IMR-90 (cell line): ENCODE measurements around the gene HADHB. TPM values are rescaled to one million over a fixed set of nuclear protein-coding genes. Genes with fewer than 3 reads are reported as not detected.

Source experiments
- ATAC-seq: fragments of 200-7000 bp; cut with Tn5 transposase; 2 replicates; pipeline ENCODE4 v1.9.1; 2020; ENCODE audit warnings: low read depth, mild to moderate bottlenecking, moderate library complexity
- BruUV-seq: library from RNA; stranded (reverse); fragments of 400-500 nt; replicated peaks from 2 replicates; lab custom pipeline; 2021; lab: Mats Ljungman, UMichigan
- CTCF ChIA-PET: fragments of 300-600 bp; formaldehyde crosslinking; extraction: SDS; loops from one replicate; lab custom pipeline; 2021; ENCODE audit warnings: antibody characterized with exemption; lab: Yijun Ruan, JAX
- POLR2A ChIA-PET: fragments of 300-600 bp; sonication (Branson Sonifier 250); formaldehyde crosslinking; loops from one replicate; lab custom pipeline; 2022; ENCODE audit warnings: antibody characterized with exemption; ENCODE audit not compliant: unreplicated experiment; lab: Charles Lee
- DNase-seq: peaks from one replicate; pipeline ENCODE4 v3.0.0; 2013
- H2AFZ ChIP-seq: replicated peaks from 2 replicates; pipeline ENCODE3; 2013; ENCODE audit warnings: low read length, mild to moderate bottlenecking; ENCODE audit not compliant: poor library complexity
- H2AK5ac ChIP-seq: 2 replicates; pipeline ENCODE4 v1.6.1; 2013; ENCODE audit warnings: low read depth, low read length, inconsistent platforms
- H2AK9ac ChIP-seq: replicated peaks from 2 replicates; pipeline ENCODE3; 2013; ENCODE audit warnings: mild to moderate bottlenecking, low read depth, low read length, moderate library complexity; ENCODE audit not compliant: poor library complexity
- H2BK120ac ChIP-seq: 2 replicates; pipeline ENCODE4 v1.6.1; 2013; ENCODE audit warnings: low read depth, low read length, inconsistent platforms
- H2BK15ac ChIP-seq: 3 replicates; pipeline ENCODE4 v1.6.1; 2013; ENCODE audit warnings: low read depth, low read length, inconsistent platforms
- H2BK20ac ChIP-seq: 2 replicates; pipeline ENCODE4 v1.6.1; 2013; ENCODE audit warnings: low read depth, mild to moderate bottlenecking, inconsistent platforms, low read length, moderate library complexity
- H2BK5ac ChIP-seq: 2 replicates; pipeline ENCODE4 v1.6.1; 2013; ENCODE audit warnings: mild to moderate bottlenecking, low read depth, low read length, inconsistent platforms; ENCODE audit not compliant: poor library complexity, severe bottlenecking
- H3K14ac ChIP-seq: replicated peaks from 2 replicates; pipeline ENCODE4 v1.6.1; 2013; ENCODE audit warnings: low read depth, low read length, inconsistent platforms
- H3K18ac ChIP-seq: 2 replicates; pipeline ENCODE4 v1.6.1; 2013; ENCODE audit warnings: low read depth, low read length, control low read depth
- H3K23ac ChIP-seq: 2 replicates; pipeline ENCODE4 v1.6.1; 2013; ENCODE audit warnings: low read depth, low read length, inconsistent platforms
- H3K27ac ChIP-seq: 2 replicates; pipeline ENCODE4 v1.5.1; 2013; ENCODE audit warnings: mild to moderate bottlenecking, control low read depth, low read length; ENCODE audit not compliant: insufficient read depth
- H3K27me3 ChIP-seq: 2 replicates; pipeline ENCODE4 v1.6.1; 2013; ENCODE audit warnings: low read length; ENCODE audit not compliant: control insufficient read depth, insufficient read depth
- H3K36me3 ChIP-seq: 2 replicates; pipeline ENCODE4 v1.6.1; 2013; ENCODE audit warnings: low read length, mixed read lengths; ENCODE audit not compliant: control insufficient read depth, insufficient read depth
- H3K4ac ChIP-seq: 2 replicates; pipeline ENCODE4 v1.6.1; 2013; ENCODE audit warnings: low read depth, low read length, inconsistent platforms
- H3K4me1 ChIP-seq: 2 replicates; pipeline ENCODE4 v1.6.1; 2013; ENCODE audit warnings: low read length, mixed read lengths; ENCODE audit not compliant: control insufficient read depth, insufficient read depth
- H3K4me2 ChIP-seq: 2 replicates; pipeline ENCODE4 v1.6.1; 2013; ENCODE audit warnings: low read depth, mild to moderate bottlenecking, control low read depth, low read length, moderate library complexity
- H3K4me3 ChIP-seq: 2 replicates; pipeline ENCODE4 v1.5.1; 2013; ENCODE audit warnings: low read depth, mild to moderate bottlenecking, control low read depth, low read length, moderate library complexity; ENCODE audit not compliant: insufficient read depth
- H3K56ac ChIP-seq: 2 replicates; pipeline ENCODE4 v1.6.1; 2013; ENCODE audit warnings: low read length, inconsistent platforms; ENCODE audit not compliant: insufficient read depth; ENCODE audit errors: extremely low read depth
- H3K79me1 ChIP-seq, 2 experiments: 2 replicates each; pipeline ENCODE4 v1.6.1; 2013; ENCODE audit warnings: low read length in 2 of 2, inconsistent platforms in 1 of 2, low read depth in 1 of 2
- H3K9ac ChIP-seq: 2 replicates; pipeline ENCODE4 v1.6.1; 2013; ENCODE audit warnings: low read depth, low read length, control low read depth
- H3K9me1 ChIP-seq: 2 replicates; pipeline ENCODE4 v1.6.1; 2013; ENCODE audit warnings: low read length, inconsistent platforms; ENCODE audit not compliant: insufficient read depth
- H3K9me3 ChIP-seq: 2 replicates; pipeline ENCODE4 v1.6.1; 2013; ENCODE audit warnings: low read length; ENCODE audit not compliant: control insufficient read depth, insufficient read depth
- H4K20me1 ChIP-seq: 2 replicates; pipeline ENCODE4 v1.6.1; 2013; ENCODE audit warnings: low read length, inconsistent platforms; ENCODE audit not compliant: insufficient read depth
- H4K5ac ChIP-seq: 2 replicates; pipeline ENCODE4 v1.6.1; 2013; ENCODE audit warnings: mild to moderate bottlenecking, low read depth, low read length, control low read depth
- H4K8ac ChIP-seq, 2 experiments: 2 replicates each; pipeline ENCODE4 v1.6.1; 2013; ENCODE audit warnings: low read depth in 2 of 2, low read length in 2 of 2, control low read depth in 1 of 2, inconsistent platforms in 1 of 2
- H4K91ac ChIP-seq: 2 replicates; pipeline ENCODE4 v1.6.1; 2013; ENCODE audit warnings: low read depth, low read length, inconsistent platforms; ENCODE audit not compliant: insufficient read depth
- BHLHE40 ChIP-seq: fragments of 150-350 bp; IDR thresholded peaks from 2 replicates; pipeline ENCODE4 v1.6.1; 2016; ENCODE audit warnings: mild to moderate bottlenecking, low read depth, low read length
- CEBPB ChIP-seq: IDR thresholded peaks from 2 replicates; pipeline ENCODE4 v1.6.1; 2012; ENCODE audit warnings: low read depth, low read length, improper control_type of control experiment
- FOS ChIP-seq: fragments of 150-350 bp; IDR thresholded peaks from 2 replicates; pipeline ENCODE4 v1.6.1; 2016; ENCODE audit warnings: low read depth, low read length
- MAFK ChIP-seq: IDR thresholded peaks from 2 replicates; pipeline ENCODE4 v1.6.1; 2012; ENCODE audit warnings: low read depth, low read length, improper control_type of control experiment
- NFE2L2 ChIP-seq: fragments of 150-350 bp; IDR thresholded peaks from 2 replicates; pipeline ENCODE4 v1.6.1; 2016; ENCODE audit warnings: low read depth, mild to moderate bottlenecking, low read length
- POLR2A ChIP-seq: IDR thresholded peaks from 2 replicates; pipeline ENCODE4 v1.6.1; 2012; ENCODE audit warnings: mild to moderate bottlenecking, low read depth, low read length
- RAD21 ChIP-seq: IDR thresholded peaks from 2 replicates; pipeline ENCODE4 v1.6.1; 2012; ENCODE audit warnings: low read length, improper control_type of control experiment
- SMC3 ChIP-seq: fragments of 150-350 bp; IDR thresholded peaks from 2 replicates; pipeline ENCODE4 v1.6.1; 2016; ENCODE audit warnings: low read depth, mild to moderate bottlenecking, antibody characterized with exemption, low read length, moderate library complexity
- WGBS, 2 experiments: methylation state at CpG; one replicate each; pipeline versions ENCODE4 v1.1.5 to v1.1.7; 2013; ENCODE audit warnings: missing lambda C conversion rate in 2 of 2; ENCODE audit not compliant: insufficient read length in 1 of 2; ENCODE audit errors: extremely low coverage in 2 of 2; 5-methylcytosine and 5-hydroxymethylcytosine counted together
- dilution Hi-C: fragments of 300-500 bp; cut with HindIII; formaldehyde crosslinking; loops from one replicate; pipeline ENCODE4 v1.14.3; 2018; ENCODE audit warnings: low sequenced_read_pairs; ENCODE audit not compliant: unreplicated experiment
- in situ Hi-C: fragments of 300-500 bp; cut with MboI; formaldehyde crosslinking; loops from 3 replicates; pipeline ENCODE4 v1.14.3; 2019; ENCODE audit warnings: low sequenced_read_pairs, inconsistent platforms, mixed read lengths
- intact Hi-C: fragments of 100-400 bp; cut with micrococcal nuclease; formaldehyde crosslinking; loops from 2 replicates; pipeline ENCODE4 v1.10.0; 2022
- polyA plus RNA-seq, 3 experiments: library from polyadenylated mRNA; depleted of rRNA; stranded (reverse); fragments of >200 nt; gene quantifications; 2 replicates each; pipeline ENCODE4 v1.2.3, GENCODE V29; 2012; ENCODE audit warnings: low replicate concordance in 1 of 3
- total RNA-seq: library from RNA; depleted of rRNA; stranded (reverse); fragments of >200 nt; gene quantifications from 2 replicates; pipeline ENCODE4 v1.2.3, GENCODE V29; 2012

HADHB gene
- total and polyA plus RNA-seq, 2 of the 4 experiments (the other 2 are of a cell fraction), result 67.9 to 79.8 TPM

- no peak overlapping the region for H3K4ac ChIP-seq
- H2AFZ ChIP-seq, result no peak overlapping the region
- no peak overlapping the region for H3K9ac ChIP-seq
- no peak overlapping the region; the same call in 1 of the 2 replicates for H4K5ac ChIP-seq
- ATAC-seq (no peak), DNase-seq (no peak)
- no peak overlapping the region for H2AK5ac ChIP-seq
- no peak overlapping the region for H4K91ac ChIP-seq
- no peaks in the 10 kb centered on the region for H3K9me1 ChIP-seq
- no peak overlapping the region for H3K56ac ChIP-seq
- H2BK120ac ChIP-seq, result no peak overlapping the region
- H3K27ac ChIP-seq, result no peak overlapping the region
- intact Hi-C loops, result loop anchor here (5.0 kb wide), 1 partner anchor 34 kb away; no protein-coding TSS in a partner anchor
- CTCF ChIA-PET, result no interaction called here
- H2BK5ac ChIP-seq, result no peak overlapping the region
- H3K18ac ChIP-seq, result no peak overlapping the region
- peaks cover 32% of the 10 kb centered on the region for H3K36me3 ChIP-seq
- H4K20me1 ChIP-seq, result no peaks in the 10 kb centered on the region
- WGBS, 2 experiments, result no CpG with 5 or more reads among the region's 1 CpG
- no peak overlapping the region for H3K4me2 ChIP-seq
- H3K79me1 ChIP-seq, result peaks cover 0 to 2% of the 10 kb centered on the region in 2 experiments; a peak in 1 of 4 replicates
- BruUV-seq, result no TSS peak
- no peak overlapping the region for H3K4me3 ChIP-seq
- no peak overlapping the region for H2AK9ac ChIP-seq
- POLR2A ChIA-PET, result no interaction called here
- dilution Hi-C loops, result no loop called here
- no peak overlapping the region for H3K14ac ChIP-seq
- H4K8ac ChIP-seq, result no peak overlapping the region
- no peak overlapping the region for H2BK20ac ChIP-seq
- no peaks in the 10 kb centered on the region for H3K27me3 ChIP-seq
- H3K4me1 ChIP-seq, result no peaks in the 10 kb centered on the region
- TF ChIP-seq POLR2A, result no peak
- TF ChIP-seq SMC3, result no peak
- no peak for TF ChIP-seq CEBPB
- no peak for TF ChIP-seq BHLHE40
- TF ChIP-seq NFE2L2, result no peak
- TF ChIP-seq MAFK, result peak; percentile 32; the same call in 1 of the 2 replicates
- no peak for TF ChIP-seq FOS
- no peak for TF ChIP-seq RAD21
- in situ Hi-C loops, result no loop called here
- no peak overlapping the region for H3K23ac ChIP-seq
- H2BK15ac ChIP-seq, result no peak overlapping the region
- H3K9me3 ChIP-seq, result no peaks in the 10 kb centered on the region
Observed at GRCh38 chr2:26202981-26203490, 41.7 kb upstream of the HADHB start.
